NCI-H128 (cell line): Measurements from ENCODE around the gene CKB.
A peak's percentile ranks its signal among the peaks of the same experiment; 100 is the strongest.
"Not testable (repeated sequence)": the region's sequence is repeated elsewhere in the genome, so short reads cannot be mapped to it uniquely, and the experiment has no call there.

Experiments used
- DNase-seq: peaks from one replicate; lab custom pipeline; 2025; ENCODE audit not compliant: unreplicated experiment; lab: John Stamatoyannopoulos, UW

Gene CKB

GRCh38 chr14:103528146-103528586 is 5.5 kb upstream of the CKB start:
- DNase-seq = no peak

- DNase-seq = no peak
These were observed 4.9 kb upstream of the CKB start for GRCh38 chr14:103527408-103528145.

- no peak for DNase-seq
These were observed 4.3 kb upstream of the CKB start for GRCh38 chr14:103526914-103527248.

GRCh38 chr14:103526247-103526913 is 3.8 kb upstream of the CKB start:
- no peak for DNase-seq

GRCh38 chr14:103525430-103526246 is 3.0 kb upstream of the CKB start:
- DNase-seq = not testable (repeated sequence)

GRCh38 chr14:103524002-103524935 is 1.6 kb upstream of the CKB start:
- DNase-seq = no peak

GRCh38 chr14:103523575-103523954 is 935 bp upstream of the CKB start:
- no peak for DNase-seq

- DNase-seq = no peak
These were observed 573 bp downstream of the CKB start for GRCh38 chr14:103521951-103522563.

- DNase-seq = no peak
These were observed 1.1 kb downstream of the CKB start for GRCh38 chr14:103521438-103521950.

GRCh38 chr14:103520657-103521437 is 1.8 kb downstream of the CKB start:
- peak; percentile 73 for DNase-seq

GRCh38 chr14:103520269-103520656 is 2.4 kb downstream of the CKB start:
- DNase-seq = no peak

- DNase-seq = no peak
These were observed 2.8 kb downstream of the CKB start for GRCh38 chr14:103519837-103520212.

- no peak for DNase-seq
These were observed 3.4 kb downstream of the CKB start for GRCh38 chr14:103519043-103519836.

- no peak for DNase-seq
These were observed 4.1 kb downstream of the CKB start for GRCh38 chr14:103518422-103519042.

- no peak for DNase-seq
These were observed 4.8 kb downstream of the CKB start for GRCh38 chr14:103517721-103518421.

- DNase-seq = no peak
These were observed 5.5 kb downstream of the CKB start for GRCh38 chr14:103517174-103517566.

- no peak for DNase-seq
These were observed 6.0 kb downstream of the CKB start for GRCh38 chr14:103516426-103517173.
